ENCODE results near the gene KRT83.

The KRT83 gene

DNA sequence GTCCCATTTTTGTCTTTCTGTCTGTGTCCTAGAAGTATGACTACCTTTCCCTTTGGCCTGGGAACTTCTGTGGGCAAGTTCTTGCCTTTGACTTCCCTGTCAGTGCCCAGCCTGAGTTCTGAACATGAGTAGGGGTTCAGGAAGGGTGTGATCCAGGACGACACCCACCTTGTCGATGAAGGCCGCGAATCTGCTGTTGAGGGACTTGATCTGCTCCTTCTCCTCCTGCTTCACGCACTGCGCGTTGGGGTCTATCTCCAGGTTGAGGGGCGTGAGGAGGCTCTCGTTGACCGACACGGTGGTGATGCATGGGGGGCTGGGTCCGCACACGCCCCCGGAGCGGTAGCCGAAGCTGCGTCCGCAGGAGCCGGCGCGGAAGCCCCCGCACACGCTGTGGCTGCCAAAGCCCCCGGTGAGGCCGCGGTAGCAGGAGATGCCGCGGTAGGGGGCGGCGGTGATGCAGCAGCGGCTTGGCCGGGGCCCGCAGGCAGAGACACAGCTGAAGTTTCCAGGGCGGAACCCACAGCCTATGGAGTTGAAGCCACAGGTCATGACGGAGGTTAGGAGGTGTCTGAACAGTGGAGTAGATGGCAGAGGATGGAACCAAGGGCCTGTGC lies at the start of gene KRT83:
Gene KRT83, minus strand, starts transcription at position 615 of the 617 bp plus-strand sequence. Its CDS starts 63 bp downstream, at position 552.
- no peak within 1 kb of the TSS for H3K27ac Mint-ChIP-seq
- no peaks in the 10 kb centered on the region for H3K36me3 Mint-ChIP-seq
- H3K4me3 Mint-ChIP-seq = no peak within 1 kb of the TSS
- H3K9me3 Mint-ChIP-seq = no peaks in the 10 kb centered on the region
- H3K27me3 Mint-ChIP-seq = peaks cover 8% of the 10 kb centered on the region
- H3K4me1 Mint-ChIP-seq = no peaks in the 10 kb centered on the region

DNA sequence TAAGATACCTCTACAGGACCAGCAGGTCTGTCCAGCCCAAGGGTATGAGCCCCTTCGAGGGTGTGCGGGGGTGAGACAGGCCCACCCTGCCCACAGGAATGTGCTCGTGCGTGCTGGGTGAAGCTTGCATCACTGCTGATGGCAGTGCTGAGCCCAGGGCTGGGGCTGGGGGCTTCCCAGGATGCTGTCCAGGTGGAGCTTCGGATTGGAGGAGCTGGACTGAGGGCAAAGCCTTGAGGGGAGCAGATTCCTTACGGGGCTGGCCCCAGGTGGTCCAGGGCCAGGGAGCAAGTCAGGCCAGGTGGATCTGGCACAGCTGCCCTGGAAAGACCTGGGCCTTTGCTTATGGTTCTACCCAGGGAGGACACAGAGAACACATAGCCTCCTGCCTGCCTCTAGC lies 48.6 kb upstream of the KRT83 start:
- no peak overlapping the region for H3K4me3 Mint-ChIP-seq
- no peaks in the 10 kb centered on the region for H3K36me3 Mint-ChIP-seq
- no peaks in the 10 kb centered on the region for H3K4me1 Mint-ChIP-seq
- H3K9me3 Mint-ChIP-seq = no peaks in the 10 kb centered on the region
- peaks cover 2% of the 10 kb centered on the region for H3K27me3 Mint-ChIP-seq
- H3K27ac Mint-ChIP-seq = no peak overlapping the region

DNA sequence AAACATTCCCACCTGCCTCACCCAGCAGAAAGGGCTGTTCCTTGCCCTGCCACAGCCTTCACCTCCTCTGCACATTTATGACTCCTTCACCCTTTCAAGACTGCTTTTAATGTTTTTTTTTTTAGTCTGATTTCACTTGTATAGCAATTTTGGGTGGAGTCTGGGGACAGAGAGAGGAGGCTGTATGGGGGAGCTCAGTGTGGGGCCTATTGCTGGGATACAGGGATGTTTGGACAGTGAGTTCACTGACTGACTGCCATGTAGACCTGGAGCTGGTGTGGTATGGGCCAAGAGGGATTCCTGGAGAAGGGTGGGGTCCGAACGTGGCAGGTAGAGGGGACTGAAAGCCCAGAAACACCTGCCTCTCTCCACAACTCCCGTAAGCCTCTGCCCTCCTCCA lies 48.0 kb upstream of the KRT83 start:
- H3K4me3 Mint-ChIP-seq = no peak overlapping the region
- H3K27me3 Mint-ChIP-seq = peaks cover 2% of the 10 kb centered on the region
- H3K9me3 Mint-ChIP-seq = no peaks in the 10 kb centered on the region
- no peaks in the 10 kb centered on the region for H3K4me1 Mint-ChIP-seq
- no peak overlapping the region for H3K27ac Mint-ChIP-seq
- no peaks in the 10 kb centered on the region for H3K36me3 Mint-ChIP-seq

DNA sequence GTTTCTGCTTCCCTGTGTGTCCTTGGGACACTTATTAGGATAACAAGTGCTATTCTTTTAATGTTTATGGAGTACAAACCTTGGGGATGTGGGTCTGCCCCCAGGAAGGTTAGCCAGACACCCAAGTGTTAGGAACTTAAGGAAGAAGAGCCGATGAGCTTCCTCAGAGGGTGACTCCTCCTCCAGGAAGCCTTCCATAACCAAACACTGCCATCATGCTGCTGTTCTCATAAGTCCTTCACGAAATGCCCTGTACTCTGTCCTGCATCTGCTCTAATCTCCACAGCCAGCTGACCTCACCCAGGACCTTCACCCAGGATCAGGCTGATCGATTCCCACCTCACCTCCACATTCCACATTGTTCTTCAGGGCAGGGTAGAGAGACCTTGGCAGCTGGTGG lies 47.3 kb upstream of the KRT83 start:
- no peak overlapping the region for H3K4me3 Mint-ChIP-seq
- no peaks in the 10 kb centered on the region for H3K4me1 Mint-ChIP-seq
- no peaks in the 10 kb centered on the region for H3K36me3 Mint-ChIP-seq
- H3K9me3 Mint-ChIP-seq = no peaks in the 10 kb centered on the region
- peaks cover 2% of the 10 kb centered on the region for H3K27me3 Mint-ChIP-seq
- no peak overlapping the region for H3K27ac Mint-ChIP-seq

DNA sequence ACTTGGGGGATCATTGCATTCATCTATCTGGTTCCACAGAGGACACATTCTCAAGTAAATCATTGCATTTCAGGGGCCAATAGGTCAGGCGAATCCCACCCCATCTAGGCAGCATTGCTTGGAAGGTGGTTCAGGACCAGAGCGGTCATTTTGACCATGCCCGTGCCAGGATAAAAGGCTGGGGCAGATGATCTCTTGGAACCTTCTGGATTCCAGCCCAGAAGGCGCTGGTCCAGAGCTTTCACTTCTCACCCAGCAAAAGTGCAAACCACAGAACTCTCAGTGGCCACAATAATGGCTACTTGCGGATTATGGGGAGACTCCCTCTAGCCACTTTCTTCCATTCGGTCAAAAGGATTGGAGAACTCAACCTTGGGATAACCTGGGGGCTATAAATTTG lies 46.7 kb upstream of the KRT83 start:
- H3K4me3 Mint-ChIP-seq = no peak overlapping the region

DNA sequence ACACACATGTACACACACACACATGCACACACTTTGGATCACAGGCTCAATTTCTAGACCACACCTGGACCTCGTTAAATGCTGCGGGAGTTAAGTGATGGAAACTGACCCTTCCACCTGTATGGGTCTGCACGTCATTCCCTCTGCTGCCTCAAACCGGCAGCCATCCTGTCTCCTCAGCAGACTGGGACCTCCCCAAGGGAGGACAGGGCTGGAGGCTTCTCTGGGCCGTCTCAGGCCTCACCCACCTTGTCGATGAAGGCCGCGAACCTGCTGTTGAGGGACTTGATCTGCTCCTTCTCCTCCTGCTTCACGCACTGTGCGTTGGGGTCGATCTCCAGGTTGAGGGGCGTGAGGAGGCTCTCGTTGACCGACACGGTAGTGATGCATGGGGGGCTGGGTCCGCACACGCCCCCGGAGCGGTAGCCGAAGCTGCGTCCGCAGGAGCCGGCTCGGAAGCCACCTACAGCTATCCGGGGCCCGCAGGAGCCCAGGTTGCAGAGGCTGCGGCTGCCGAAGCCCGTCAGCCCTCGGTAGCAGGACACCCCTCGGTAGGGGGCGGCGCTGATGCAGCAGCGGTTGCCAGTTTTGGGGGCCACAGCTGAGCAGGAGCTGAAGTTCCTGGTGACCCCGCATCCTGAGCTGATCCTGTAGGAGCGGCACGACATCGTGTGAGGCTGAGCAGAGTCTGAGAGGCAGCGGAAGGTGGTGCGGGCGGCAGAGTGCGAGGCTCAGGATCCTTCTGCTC lies 45.7 kb upstream of the KRT83 start, which contains the start of gene KRT85:
Gene KRT85, minus strand, starts transcription at position 744 of the 748 bp plus-strand sequence. Its CDS starts 76 bp downstream, at position 668.
- peaks cover 2% of the 10 kb centered on the region for H3K27me3 Mint-ChIP-seq
- H3K4me3 Mint-ChIP-seq = no peak within 1 kb of the TSS
- no peak within 1 kb of the TSS for H3K27ac Mint-ChIP-seq
- H3K9me3 Mint-ChIP-seq = no peaks in the 10 kb centered on the region
- no peaks in the 10 kb centered on the region for H3K36me3 Mint-ChIP-seq
- H3K4me1 Mint-ChIP-seq = no peaks in the 10 kb centered on the region

More for the DNA sequence above, 46.7 kb upstream of the KRT83 start:
- Mint-ChIP-seq H3K36me3 (no peaks in the 10 kb centered on the region), H3K4me1 (no peaks in the 10 kb centered on the region), H3K27me3 (peaks cover 2% of the 10 kb centered on the region), H3K9me3 (no peaks in the 10 kb centered on the region), H3K27ac (no peak overlapping the region)

DNA sequence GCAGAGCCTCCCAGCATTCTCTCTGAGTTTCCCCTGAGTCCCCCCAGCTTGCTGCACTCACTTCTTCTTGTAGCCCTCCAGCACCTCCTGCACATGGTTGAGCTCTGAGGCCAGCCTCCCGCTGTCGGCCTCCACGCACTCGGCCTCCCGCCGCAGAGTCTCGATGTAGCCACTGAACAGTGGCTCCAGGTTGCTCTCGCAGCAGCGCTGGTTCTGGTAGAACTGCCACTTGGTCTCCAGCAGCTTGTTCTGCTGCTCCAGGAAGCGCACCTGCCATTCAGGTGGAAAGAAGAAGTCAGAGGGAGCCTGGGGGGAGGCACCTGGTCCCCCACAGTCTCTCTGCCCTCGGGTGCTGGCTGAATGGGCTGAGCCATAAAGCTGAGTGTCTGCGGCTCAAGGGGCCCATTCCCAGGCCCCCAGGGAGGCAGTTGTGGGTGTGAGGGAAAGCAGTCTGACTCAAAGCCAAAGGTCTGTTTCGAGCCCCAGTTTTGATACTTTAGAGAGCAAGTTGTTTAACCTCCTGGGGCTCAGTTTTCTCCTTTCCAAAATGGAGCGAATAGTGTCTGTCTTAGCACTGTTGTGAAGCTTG lies 43.8 kb upstream of the KRT83 start:
- Mint-ChIP-seq H3K9me3 (no peaks in the 10 kb centered on the region), H3K36me3 (no peaks in the 10 kb centered on the region)

DNA sequence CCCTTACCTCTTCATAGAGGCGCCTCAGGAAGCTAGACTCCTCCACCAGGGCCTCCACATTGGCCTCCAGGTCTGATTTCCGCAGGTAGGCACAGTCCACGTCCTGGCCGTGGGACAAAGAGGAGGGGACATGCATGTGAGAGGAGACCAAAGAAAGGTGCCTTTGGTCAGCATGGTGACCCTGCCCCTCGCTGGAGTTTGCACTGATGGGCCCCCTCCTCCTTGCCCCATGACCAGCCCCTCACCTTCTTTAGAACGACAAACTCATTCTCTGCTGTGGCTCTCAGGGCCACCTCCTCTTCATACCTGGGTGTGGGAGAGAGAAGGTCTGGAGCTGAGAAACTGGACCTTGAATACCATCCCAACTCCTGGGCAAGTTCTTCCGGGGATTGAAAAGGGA lies 42.9 kb upstream of the KRT83 start:
- Mint-ChIP-seq H3K4me1 (peaks cover 8% of the 10 kb centered on the region), H3K27me3 (peaks cover 2% of the 10 kb centered on the region), H3K27ac (no peak overlapping the region), H3K36me3 (no peaks in the 10 kb centered on the region), H3K9me3 (no peaks in the 10 kb centered on the region), H3K4me3 (no peak overlapping the region)

More for the DNA sequence above, 43.8 kb upstream of the KRT83 start:
- peaks cover 2% of the 10 kb centered on the region for H3K27me3 Mint-ChIP-seq
- H3K4me3 Mint-ChIP-seq = no peak overlapping the region
- no peak overlapping the region for H3K27ac Mint-ChIP-seq
- no peaks in the 10 kb centered on the region for H3K4me1 Mint-ChIP-seq

DNA sequence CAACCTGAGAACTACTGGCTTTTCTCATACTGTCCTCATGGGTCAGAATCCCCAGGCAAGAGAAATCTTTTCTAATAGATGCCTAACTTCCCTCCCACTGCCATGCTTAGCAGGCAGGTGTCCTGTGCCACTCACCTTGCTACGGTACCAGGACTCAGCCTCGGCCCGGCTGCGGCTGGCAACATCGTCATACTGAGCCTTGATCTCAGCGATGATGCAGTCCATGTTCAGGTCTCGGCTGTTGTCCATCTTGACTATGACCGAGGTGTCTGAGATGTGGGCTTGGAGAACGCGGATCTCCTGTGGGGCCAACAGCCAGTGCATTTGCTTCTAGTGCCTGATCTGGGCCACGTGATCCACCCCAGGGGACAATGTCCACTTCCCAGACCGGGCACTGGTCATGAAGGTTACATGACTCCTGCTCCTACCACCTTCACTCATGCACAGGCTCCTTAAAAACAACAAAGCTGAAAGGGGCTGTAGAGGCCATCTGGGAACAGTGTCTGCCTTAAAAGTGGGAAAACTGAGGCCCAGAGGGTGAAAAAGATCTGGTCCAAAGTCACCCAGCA lies 42.0 kb upstream of the KRT83 start:
- no peaks in the 10 kb centered on the region for H3K36me3 Mint-ChIP-seq
- H3K4me3 Mint-ChIP-seq = no peak overlapping the region
- no peak overlapping the region for H3K27ac Mint-ChIP-seq
- no peaks in the 10 kb centered on the region for H3K9me3 Mint-ChIP-seq
- peaks cover 16% of the 10 kb centered on the region for H3K4me1 Mint-ChIP-seq
- H3K27me3 Mint-ChIP-seq = no peaks in the 10 kb centered on the region

DNA sequence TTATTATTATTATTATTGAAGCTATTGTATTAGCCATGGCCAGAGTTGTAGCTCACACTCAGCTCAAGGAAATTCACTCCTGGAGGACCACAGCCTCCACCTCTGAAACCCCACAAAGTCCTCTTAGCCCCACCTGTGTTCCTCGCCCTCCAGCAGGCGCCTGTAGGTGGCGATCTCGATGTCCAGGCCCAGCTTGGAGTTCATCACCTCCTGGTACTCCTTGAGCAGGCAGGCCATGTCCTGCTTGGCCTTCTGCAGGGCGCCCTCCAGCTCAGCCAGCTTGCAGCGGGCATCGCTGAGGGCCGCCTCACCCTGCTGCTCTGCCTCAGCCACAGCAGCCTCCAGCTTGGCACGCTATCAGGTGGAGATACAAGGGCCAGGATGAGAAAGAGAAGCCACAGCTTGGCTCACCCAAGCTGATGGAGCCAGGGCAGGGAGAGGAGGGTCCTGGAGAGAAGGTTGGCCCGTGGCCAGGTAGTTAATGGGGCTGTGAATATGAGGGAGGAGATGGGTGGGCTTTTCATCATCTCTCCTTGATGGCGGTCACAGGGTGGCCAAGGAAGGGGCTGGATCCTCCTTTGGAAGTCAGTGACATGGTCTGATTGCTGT lies 41.0 kb upstream of the KRT83 start:
- Mint-ChIP-seq H3K9me3 (no peaks in the 10 kb centered on the region), H3K4me1 (peaks cover 24% of the 10 kb centered on the region), H3K27me3 (no peaks in the 10 kb centered on the region), H3K27ac (no peak overlapping the region), H3K4me3 (no peak overlapping the region), H3K36me3 (no peaks in the 10 kb centered on the region)

DNA sequence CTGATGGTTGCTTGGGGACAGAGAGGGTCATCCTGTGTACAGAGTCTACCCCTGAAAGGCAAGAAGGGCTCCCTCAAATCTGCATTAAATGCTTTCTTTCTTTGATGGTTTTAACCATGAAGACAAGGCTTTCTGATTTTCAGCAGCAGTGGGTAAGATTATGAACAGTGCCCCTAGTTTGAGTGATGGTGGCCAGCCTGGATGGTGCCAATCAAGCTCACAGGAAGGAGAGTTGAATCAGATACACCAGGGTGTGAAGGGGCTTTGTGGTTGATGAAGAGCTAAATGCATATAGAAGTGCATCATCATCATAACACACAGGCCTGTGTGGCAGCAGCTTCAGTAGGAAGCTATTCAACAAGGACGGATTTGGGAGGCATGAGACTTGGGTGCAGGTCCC lies 40.4 kb upstream of the KRT83 start:
- Mint-ChIP-seq H3K9me3 (no peaks in the 10 kb centered on the region), H3K27me3 (no peaks in the 10 kb centered on the region), H3K4me1 (peaks cover 24% of the 10 kb centered on the region), H3K27ac (no peak overlapping the region), H3K4me3 (no peak overlapping the region), H3K36me3 (no peaks in the 10 kb centered on the region)

DNA sequence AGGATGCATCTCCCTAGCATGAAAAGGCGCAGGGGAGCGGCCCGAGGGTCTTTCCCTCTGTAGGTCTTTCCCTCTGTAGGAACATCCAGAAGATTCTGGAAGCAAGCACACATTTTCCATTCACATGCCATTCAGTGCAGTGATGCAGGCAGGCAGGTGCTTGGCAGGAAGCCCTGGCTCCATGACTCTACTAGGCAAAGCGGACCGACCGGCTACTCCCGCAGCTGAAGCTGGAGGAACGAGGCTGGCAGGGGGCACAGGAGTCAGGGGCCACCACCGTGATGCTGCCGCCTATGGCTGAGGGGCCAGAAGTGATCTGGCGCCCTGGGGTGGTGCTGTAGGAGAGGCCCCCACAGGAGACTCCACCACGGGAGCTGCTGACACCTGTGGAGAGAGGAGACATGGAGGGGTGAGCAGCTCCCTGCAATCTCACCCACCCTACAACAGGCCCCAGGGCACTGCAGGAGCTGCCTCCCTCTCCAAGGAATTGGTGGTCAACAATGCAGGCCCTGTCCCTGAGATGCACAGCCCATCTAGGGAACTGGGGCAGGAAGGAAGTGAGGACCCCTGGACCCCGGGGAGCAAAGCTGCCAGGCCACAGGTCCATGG lies 39.6 kb upstream of the KRT83 start:
- Mint-ChIP-seq H3K36me3 (no peaks in the 10 kb centered on the region), H3K27ac (no peak overlapping the region), H3K4me3 (no peak overlapping the region), H3K9me3 (no peaks in the 10 kb centered on the region), H3K27me3 (no peaks in the 10 kb centered on the region), H3K4me1 (peaks cover 24% of the 10 kb centered on the region)

DNA sequence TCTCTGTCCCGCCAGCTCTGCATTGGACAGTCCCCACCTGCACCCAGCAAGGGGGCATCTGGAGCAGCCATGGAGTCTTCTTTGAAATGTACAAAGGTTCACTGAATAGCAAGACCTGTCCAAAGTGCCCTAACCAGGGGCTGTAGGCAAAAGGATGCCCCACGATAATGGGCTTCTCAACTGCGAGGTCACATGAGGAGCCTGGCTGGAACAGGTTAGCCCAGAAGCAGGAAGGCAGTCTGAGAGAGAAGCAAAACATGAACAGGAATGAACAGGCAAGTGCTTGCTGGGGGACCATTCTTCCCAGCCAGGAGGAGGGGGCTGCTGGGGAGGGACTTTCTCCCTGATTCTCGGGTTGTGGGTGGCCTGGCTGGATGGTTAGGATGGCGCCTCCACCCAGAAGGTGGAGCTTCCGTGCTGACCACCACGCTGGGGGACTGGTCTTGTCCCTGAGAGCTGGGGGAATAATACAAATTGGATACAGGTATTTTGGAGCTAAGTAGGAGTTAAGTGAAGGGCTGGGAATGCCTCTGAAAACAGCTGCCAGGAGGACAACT lies 39.0 kb upstream of the KRT83 start:
- H3K27me3 Mint-ChIP-seq = no peaks in the 10 kb centered on the region

DNA sequence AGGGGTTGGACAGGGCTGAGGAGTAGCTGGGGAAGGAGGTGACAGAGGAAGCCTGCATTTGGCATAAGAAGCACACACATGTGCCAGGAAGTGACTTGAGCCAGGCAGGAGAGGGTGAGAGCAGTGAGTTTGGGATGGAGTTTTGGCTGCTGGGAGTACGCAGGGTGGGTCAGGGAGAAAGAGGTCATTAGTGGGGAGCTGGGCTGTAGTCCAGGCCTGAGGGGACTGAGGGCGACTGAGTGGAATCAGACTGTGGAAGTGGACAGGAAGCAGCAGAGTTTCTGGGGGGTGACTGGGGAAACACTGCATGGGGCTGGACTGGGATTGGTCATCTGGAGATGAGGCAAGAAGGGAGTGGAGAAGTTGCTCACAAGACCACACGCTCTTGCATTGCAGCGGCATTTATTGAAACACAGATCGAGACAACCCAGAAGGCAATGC lies 38.4 kb upstream of the KRT83 start:
- Mint-ChIP-seq H3K4me3 (no peak overlapping the region), H3K9me3 (no peaks in the 10 kb centered on the region), H3K36me3 (no peaks in the 10 kb centered on the region), H3K4me1 (peaks cover 24% of the 10 kb centered on the region), H3K27me3 (no peaks in the 10 kb centered on the region), H3K27ac (peak overlapping the region; percentile 1)

More for the DNA sequence above, 39.0 kb upstream of the KRT83 start:
- peaks cover 24% of the 10 kb centered on the region for H3K4me1 Mint-ChIP-seq
- H3K4me3 Mint-ChIP-seq = no peak overlapping the region
- no peaks in the 10 kb centered on the region for H3K36me3 Mint-ChIP-seq
- H3K9me3 Mint-ChIP-seq = no peaks in the 10 kb centered on the region
- no peak overlapping the region for H3K27ac Mint-ChIP-seq

Measured in activated naive CD4-positive, alpha-beta T cell treated with anti-CD3 and anti-CD28 coated beads, Interleukin-2, amount 50 U/mL, for 24 hours (primary cell).